ENCODE data around the gene TRRAP. TPM values are rescaled to one million over a fixed set of nuclear protein-coding genes. Genes with fewer than 3 reads are reported as not detected.
A peak's percentile ranks its signal among the peaks of the same experiment; 100 is the strongest.
"Not testable (repeated sequence)": the region's sequence is repeated elsewhere in the genome, so short reads cannot be mapped to it uniquely, and the experiment has no call there.

Gene TRRAP
- total RNA-seq, 1 donor from 2014 or later = 30.9 TPM

GRCh38 chr7:98864731-98865453 lies 13.4 kb upstream of the TRRAP start:
- DNase-seq (ENCODE audit: low spot score) = no peak

- no peak for DNase-seq (ENCODE audit: low spot score)
Measured at GRCh38 chr7:98866351-98866750, 12.0 kb upstream of the TRRAP start.

GRCh38 chr7:98866765-98867164 lies 11.6 kb upstream of the TRRAP start:
- DNase-seq (ENCODE audit: low spot score) = no peak

GRCh38 chr7:98868450-98868849 lies 9.9 kb upstream of the TRRAP start:
- DNase-seq (ENCODE audit: low spot score) = no peak

GRCh38 chr7:98869027-98869596 lies 9.2 kb upstream of the TRRAP start:
- no peak for DNase-seq (ENCODE audit: low spot score)

- no peak for DNase-seq (ENCODE audit: low spot score)
Measured at GRCh38 chr7:98869597-98870120, 8.7 kb upstream of the TRRAP start, which contains the start of gene TMEM130. TSS of gene TMEM130 (minus strand) at chr7:98870014. CDS start at chr7:98869861, 153 bp downstream.

- DNase-seq (ENCODE audit: low spot score) = no peak
Measured at GRCh38 chr7:98870121-98870651, 8.1 kb upstream of the TRRAP start.

- peak; percentile 76 for DNase-seq (ENCODE audit: low spot score)
Measured at GRCh38 chr7:98870807-98871491, 7.4 kb upstream of the TRRAP start.

GRCh38 chr7:98872328-98872924 lies 5.9 kb upstream of the TRRAP start:
- DNase-seq (ENCODE audit: low spot score) = no peak

- DNase-seq (ENCODE audit: low spot score) = not testable (repeated sequence)
Measured at GRCh38 chr7:98873610-98874009, 4.7 kb upstream of the TRRAP start.

GRCh38 chr7:98874942-98875341 lies 3.4 kb upstream of the TRRAP start:
- no peak for DNase-seq (ENCODE audit: low spot score)

- DNase-seq (ENCODE audit: low spot score) = peak; percentile 62
Measured at GRCh38 chr7:98875501-98875900, 2.8 kb upstream of the TRRAP start.

GRCh38 chr7:98877146-98877545 lies 1.2 kb upstream of the TRRAP start:
- peak; percentile 57 for DNase-seq (ENCODE audit: low spot score)

GRCh38 chr7:98877692-98878364 lies 504 bp upstream of the TRRAP start:
- peak; percentile 67 for DNase-seq (ENCODE audit: low spot score)

GRCh38 chr7:98879198-98879978 lies 1.1 kb downstream of the TRRAP start:
- DNase-seq (ENCODE audit: low spot score) = peak; percentile 80

- peak; percentile 64 for DNase-seq (ENCODE audit: low spot score)
Measured at GRCh38 chr7:98879979-98880315, 1.6 kb downstream of the TRRAP start.

GRCh38 chr7:98880485-98880884 lies 2.2 kb downstream of the TRRAP start:
- no peak for DNase-seq (ENCODE audit: low spot score)

- DNase-seq (ENCODE audit: low spot score) = no peak
Measured at GRCh38 chr7:98881561-98882315, 3.4 kb downstream of the TRRAP start.

- DNase-seq (ENCODE audit: low spot score) = no peak
Measured at GRCh38 chr7:98884416-98884815, 6.1 kb downstream of the TRRAP start.

Data from mesenteric fat pad (tissue), 1 donor.